Measurements from ENCODE around the gene NPW. TPM values are rescaled to one million over a fixed set of nuclear protein-coding genes. Genes with fewer than 3 reads are reported as not detected.

Gene NPW
- total RNA-seq, 2 donors from 2014 or later: 1.8 to 3.6 TPM

DNA sequence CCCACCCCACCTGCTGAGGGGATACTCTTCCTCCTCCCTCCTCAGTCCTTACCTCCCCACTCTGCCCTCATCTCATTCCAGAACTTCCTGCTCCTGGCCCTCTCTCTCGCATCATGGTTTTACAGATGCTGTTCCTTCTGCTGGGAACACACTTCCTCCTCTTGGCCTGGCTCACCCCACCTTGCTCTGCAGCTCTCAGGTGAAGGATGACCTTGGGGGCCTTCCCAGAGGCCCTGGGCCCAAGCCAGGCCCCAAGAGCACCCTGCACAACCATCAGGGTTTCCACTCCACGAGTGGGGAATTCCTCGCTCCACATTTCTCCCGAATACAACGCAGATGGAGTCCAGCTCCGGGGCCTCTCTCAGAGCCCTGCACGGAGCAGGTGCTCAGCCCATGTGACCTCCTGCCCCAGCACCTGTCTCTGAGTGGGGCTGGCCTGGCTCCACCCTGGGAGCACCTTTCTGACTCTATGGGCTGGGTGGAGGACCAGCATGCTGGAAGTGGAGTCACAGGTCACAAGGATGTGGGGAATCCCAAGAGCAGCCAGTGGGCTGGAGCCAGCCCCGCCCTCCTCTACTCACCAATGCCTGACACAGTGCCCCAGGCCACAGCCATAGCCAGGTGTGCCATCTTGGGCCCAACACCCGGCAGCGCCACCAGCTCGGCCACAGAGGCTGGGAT is 23.5 kb downstream of the NPW start:
- Histone ChIP-seq H3K36me3 (no peaks in the 10 kb centered on the region), H3K9me3 (no peaks in the 10 kb centered on the region), H3K4me3 (no peak overlapping the region), H3K27ac (no peak overlapping the region), H3K4me1 (replicated peaks) (peaks cover 22% of the 10 kb centered on the region), H3K27me3 (replicated peaks; ENCODE audit: insufficient read depth) (no peaks in the 10 kb centered on the region)
- 85% methylated on average over 11 of the region's 11 CpGs for WGBS
- TF ChIP-seq, protein P1, sequence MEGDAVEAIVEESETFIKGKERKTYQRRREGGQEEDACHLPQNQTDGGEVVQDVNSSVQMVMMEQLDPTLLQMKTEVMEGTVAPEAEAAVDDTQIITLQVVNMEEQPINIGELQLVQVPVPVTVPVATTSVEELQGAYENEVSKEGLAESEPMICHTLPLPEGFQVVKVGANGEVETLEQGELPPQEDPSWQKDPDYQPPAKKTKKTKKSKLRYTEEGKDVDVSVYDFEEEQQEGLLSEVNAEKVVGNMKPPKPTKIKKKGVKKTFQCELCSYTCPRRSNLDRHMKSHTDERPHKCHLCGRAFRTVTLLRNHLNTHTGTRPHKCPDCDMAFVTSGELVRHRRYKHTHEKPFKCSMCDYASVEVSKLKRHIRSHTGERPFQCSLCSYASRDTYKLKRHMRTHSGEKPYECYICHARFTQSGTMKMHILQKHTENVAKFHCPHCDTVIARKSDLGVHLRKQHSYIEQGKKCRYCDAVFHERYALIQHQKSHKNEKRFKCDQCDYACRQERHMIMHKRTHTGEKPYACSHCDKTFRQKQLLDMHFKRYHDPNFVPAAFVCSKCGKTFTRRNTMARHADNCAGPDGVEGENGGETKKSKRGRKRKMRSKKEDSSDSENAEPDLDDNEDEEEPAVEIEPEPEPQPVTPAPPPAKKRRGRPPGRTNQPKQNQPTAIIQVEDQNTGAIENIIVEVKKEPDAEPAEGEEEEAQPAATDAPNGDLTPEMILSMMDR (IDR thresholded peaks at IDR 0.05): no peak
- TF ChIP-seq POLR2AphosphoS5 (IDR thresholded peaks at IDR 0.05) (no peak), POLR2A (IDR thresholded peaks at IDR 0.05) (no peak)
- intact Hi-C loops (cut with DNase I): no loop called here
- DNase-seq (ENCODE audit: low spot score): no peak

DNA sequence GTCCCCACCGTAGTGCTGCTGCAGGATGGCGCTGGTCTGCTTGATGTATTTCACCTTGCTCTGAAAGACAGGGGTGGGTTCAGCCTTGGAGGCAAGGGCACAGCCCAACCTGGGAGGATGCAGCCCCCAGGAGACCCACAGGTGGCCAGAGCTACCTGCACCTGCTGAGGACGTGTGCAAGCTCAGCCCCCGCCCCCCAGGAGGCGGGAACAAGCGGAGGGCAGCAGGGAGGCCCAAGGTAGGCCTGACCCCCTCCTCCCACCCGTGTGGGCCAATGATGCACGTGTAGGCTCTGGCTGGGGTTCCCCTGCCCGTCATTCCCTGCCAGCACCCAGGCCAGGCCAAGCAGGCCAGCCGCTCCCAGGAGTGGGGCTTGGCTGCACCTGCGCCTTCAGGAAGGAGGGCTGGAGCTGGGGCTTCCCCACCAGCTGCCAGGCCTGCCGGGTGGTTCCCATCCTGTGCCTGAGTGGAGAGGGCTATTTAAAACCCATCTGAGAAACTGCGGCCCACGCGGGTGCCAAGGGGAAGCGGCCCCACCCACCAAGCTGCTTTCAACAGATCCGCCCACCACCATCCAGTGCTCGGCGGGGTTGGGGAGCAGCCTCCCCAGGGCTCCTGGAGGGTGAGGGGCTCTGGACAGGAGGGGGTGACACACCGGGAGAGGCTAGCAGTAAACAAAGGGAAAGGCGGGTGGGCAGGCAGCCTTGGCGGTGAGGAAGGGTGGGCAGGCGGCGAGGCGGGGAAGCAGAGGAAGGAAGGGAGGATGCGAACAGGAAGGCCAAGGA is 24.3 kb downstream of the NPW start:
- Histone ChIP-seq H3K27ac (no peak overlapping the region), H3K4me3 (no peak overlapping the region), H3K4me1 (replicated peaks) (peaks cover 23% of the 10 kb centered on the region), H3K36me3 (no peaks in the 10 kb centered on the region), H3K27me3 (replicated peaks; ENCODE audit: insufficient read depth) (no peaks in the 10 kb centered on the region), H3K9me3 (no peaks in the 10 kb centered on the region)
- intact Hi-C loops (cut with DNase I): no loop called here
- no peak for DNase-seq (ENCODE audit: low spot score)
- 71% methylated on average over 19 of the region's 26 CpGs for WGBS
- TF ChIP-seq POLR2A (IDR thresholded peaks at IDR 0.05): no peak

DNA sequence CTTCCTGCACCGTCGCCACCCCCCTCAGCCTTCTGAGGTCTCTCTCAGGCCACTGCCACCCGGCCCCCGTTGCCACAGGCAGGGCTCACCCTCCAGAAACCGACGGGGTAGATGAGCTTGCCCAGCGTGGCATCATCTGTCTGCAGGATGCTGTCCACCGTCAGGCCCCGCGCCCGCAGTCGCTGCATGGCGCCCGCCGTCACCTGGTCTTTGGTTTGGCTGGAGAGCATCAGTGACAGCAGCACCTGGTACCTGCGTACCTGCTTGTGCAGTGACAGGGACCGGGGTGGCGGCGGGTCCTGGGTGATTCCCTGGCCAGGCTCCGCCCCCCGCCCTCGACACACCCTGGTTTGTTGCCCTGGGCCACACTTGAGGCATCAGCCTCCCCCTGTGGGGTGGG is 25.0 kb downstream of the NPW start:
- no peaks in the 10 kb centered on the region for H3K36me3 ChIP-seq
- no peaks in the 10 kb centered on the region for H3K27me3 ChIP-seq (replicated peaks; ENCODE audit: insufficient read depth)
- no peaks in the 10 kb centered on the region for H3K9me3 ChIP-seq
- no peak overlapping the region for H3K4me3 ChIP-seq
- no peak overlapping the region for H3K27ac ChIP-seq
- 91% methylated on average over 14 of the region's 22 CpGs for whole genome bisulfite sequencing
- intact Hi-C loops (cut with DNase I): no loop called here
- TF ChIP-seq POLR2AphosphoS5 (IDR thresholded peaks at IDR 0.05): no peak
- TF ChIP-seq, protein P1 (IDR thresholded peaks at IDR 0.05): no peak
- TF ChIP-seq POLR2A (IDR thresholded peaks at IDR 0.05): no peak
- no peak for DNase-seq (ENCODE audit: low spot score)
- H3K4me1 ChIP-seq (replicated peaks): peaks cover 22% of the 10 kb centered on the region

GRCh38 chr16:2045965-2046892 is 26.6 kb downstream of the NPW start:
- 90% methylated on average over 21 of the region's 21 CpGs for WGBS
- Histone ChIP-seq H3K4me1 (replicated peaks) (peaks cover 9% of the 10 kb centered on the region), H3K4me3 (no peak overlapping the region), H3K27me3 (replicated peaks; ENCODE audit: insufficient read depth) (no peaks in the 10 kb centered on the region), H3K36me3 (no peaks in the 10 kb centered on the region), H3K9me3 (no peaks in the 10 kb centered on the region), H3K27ac (peak overlapping the region in 1 of 2 donors; percentile 66)
- TF ChIP-seq, protein P1 (IDR thresholded peaks at IDR 0.05): no peak
- TF ChIP-seq POLR2AphosphoS5 (IDR thresholded peaks at IDR 0.05) (no peak), POLR2A (IDR thresholded peaks at IDR 0.05) (no peak)
- no peak for DNase-seq (ENCODE audit: low spot score)
- intact Hi-C loops (cut with DNase I): no loop called here

DNA sequence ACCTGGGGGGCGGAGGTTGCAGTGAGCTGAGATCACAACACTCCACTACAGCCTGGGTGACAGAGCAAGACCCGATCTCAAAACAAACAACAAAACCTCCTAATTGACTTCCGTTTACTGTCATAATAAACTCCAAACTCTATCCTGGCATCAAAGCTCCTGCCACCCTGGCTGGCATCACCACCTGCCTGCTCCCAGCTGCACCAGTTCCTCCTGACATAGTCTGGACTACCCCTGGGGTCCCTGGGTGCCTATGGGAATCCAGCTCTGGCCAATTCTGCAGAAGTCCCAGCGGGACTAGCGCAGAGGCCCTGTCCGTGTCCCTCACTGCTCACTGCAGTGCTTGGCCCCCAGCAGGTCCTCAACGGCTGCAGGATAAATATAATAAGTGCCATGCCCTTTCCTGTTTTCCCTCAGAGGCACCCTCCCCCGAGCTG is 27.3 kb downstream of the NPW start:
- Histone ChIP-seq H3K4me3 (peak overlapping the region; percentile 91), H3K9me3 (no peaks in the 10 kb centered on the region), H3K27ac (peak overlapping the region; percentile 66 to 73), H3K27me3 (replicated peaks; ENCODE audit: insufficient read depth) (no peaks in the 10 kb centered on the region), H3K36me3 (no peaks in the 10 kb centered on the region), H3K4me1 (replicated peaks) (peaks cover 9% of the 10 kb centered on the region)
- DNase-seq (ENCODE audit: low spot score): no peak
- intact Hi-C loops (cut with DNase I): no loop called here
- 15% methylated on average over 8 of the region's 8 CpGs for WGBS
- TF ChIP-seq POLR2AphosphoS5 (IDR thresholded peaks at IDR 0.05) (no peak), POLR2A (IDR thresholded peaks at IDR 0.05) (no peak)
- TF ChIP-seq, protein P1 (IDR thresholded peaks at IDR 0.05): no peak
